ENCODE data around the gene MT3.
"Not testable (repeated sequence)": the region's sequence is repeated elsewhere in the genome, so short reads cannot be mapped to it uniquely, and the experiment has no call there.

Gene MT3

GRCh38 chr16:56580391-56581048, 8.8 kb upstream of the MT3 start:
- no peak for DNase-seq

GRCh38 chr16:56582911-56583310, 6.4 kb upstream of the MT3 start:
- not testable (repeated sequence) for DNase-seq

- DNase-seq = no peak
Observed at GRCh38 chr16:56583351-56584168, 5.8 kb upstream of the MT3 start.

GRCh38 chr16:56584276-56584675, 5.1 kb upstream of the MT3 start:
- DNase-seq = no peak

GRCh38 chr16:56588781-56589140, 567 bp upstream of the MT3 start:
- DNase-seq = no peak

DNA sequence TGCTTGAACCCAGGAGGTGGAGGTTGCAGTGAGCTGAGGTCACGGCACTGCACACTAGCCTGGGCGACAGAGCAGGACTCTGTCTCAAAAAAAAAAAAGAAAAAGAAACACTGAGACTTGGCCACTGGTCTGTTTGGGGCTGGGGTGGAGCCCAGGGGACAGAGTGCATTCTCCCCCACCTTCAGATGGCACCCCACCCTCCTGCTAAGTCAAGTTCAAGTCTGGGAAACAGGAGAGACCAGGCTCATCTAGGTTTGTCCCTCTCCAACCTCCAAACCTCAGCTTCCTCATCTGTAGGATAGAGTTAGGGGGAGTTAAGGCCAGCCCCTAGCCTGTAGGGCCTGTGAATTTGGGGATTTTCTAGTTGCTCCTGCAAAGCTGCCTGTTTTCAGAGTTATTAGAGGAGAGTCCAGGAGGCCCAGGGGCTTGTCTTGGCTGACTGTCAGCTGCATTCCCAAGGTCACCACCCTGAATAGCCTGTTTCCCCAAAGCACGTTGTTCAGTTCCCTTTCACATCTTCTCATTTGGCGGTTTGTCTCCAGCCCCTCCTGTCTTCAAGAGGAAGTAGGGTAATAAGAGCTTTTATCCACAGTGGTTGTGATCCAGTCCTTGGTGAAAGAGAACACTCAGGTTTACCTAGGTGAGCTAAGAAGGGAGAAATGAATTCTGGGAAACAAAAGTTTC, 2.2 kb downstream of the MT3 start:
- DNase-seq = no peak

GRCh38 chr16:56593573-56594291, 4.4 kb downstream of the MT3 start:
- no peak for DNase-seq

GRCh38 chr16:56594292-56594619, 4.9 kb downstream of the MT3 start:
- no peak for DNase-seq

DNA sequence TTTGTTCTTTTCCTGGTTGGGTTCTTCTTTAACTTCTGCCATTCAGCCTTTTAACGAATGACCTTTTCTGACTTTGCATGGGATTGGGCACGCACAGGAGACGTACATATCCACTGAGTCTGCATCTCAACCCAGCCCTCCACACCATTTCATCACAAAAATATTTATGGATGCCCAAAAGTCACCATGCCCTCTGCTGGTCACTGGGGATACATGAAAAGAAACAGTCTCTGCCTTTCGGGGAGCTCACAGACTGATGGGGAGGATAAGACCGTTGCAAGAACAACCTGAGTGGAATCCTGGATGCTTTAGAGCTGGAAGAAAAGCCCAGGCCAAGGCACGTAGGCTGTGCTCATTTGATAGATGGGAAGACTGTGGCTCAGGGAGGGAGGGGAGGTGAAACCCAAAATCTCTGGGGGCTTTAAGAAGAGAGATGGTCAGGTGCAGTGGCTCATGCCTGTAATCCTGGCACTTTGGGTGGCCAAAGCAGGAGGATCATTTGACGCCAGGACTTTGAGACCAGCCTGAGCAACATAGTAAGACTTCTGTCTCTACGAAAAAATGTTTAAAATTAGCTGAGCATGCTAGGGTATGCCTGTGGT, 11.2 kb downstream of the MT3 start:
- DNase-seq = no peak

DNA sequence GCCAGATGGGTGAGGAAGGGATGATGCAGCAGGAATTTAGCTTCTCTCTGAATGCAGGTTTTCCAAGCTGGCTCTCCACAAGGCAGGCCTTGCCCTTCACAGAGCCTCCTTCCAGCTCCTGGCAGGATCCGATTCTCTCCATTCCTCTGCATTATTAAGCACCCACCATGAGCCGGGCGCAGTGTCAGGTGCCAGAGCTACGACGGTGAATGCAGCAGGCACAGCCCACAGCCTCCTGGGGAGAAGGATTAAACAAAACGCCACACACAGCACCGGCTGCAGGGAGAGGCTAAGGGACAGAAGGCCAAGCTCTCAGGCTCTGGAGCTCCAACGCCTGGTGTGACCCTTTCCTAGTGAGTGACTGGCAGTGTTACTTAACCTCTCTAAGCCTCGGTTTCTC, 12.0 kb downstream of the MT3 start:
- no peak for DNase-seq

DNA sequence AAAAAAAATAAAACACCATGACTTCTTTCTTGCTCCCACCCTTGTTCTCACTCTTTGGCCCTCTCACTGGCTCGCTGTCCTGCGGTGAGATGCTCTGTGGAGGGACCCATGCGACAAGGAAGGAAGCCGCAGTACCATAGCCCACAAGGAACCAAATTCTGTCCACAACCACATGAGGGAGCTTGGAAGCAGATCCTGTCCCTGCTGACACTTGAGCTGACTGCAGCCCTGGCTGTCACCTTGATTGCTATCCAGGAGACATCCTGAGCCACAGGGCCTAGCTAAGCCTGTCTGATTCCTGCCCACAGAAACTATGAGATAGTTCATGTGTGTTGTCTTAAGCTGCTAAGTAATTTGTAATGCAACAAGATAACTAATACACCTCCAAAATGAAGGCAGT, 14.3 kb downstream of the MT3 start:
- DNase-seq = no peak

DNA sequence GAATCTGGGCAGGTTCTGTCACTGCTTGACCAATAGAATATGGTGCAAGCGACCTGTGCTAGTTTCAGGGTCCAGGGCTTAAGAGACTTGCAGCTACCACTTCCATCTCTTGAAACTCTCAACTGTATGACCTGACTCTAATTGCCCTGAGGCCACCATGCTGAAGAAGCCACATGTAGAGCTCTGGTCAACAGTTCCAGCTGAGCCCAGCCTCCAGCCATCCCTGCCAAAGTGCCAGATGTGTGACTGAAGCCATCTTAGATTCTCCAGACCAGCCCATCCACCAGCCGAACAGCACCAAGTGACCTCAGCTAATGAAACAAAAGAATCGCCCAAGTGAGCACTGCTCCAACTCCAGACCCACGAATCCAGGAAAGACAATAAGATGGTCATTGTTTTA, 15.6 kb downstream of the MT3 start:
- DNase-seq = no peak

DNA sequence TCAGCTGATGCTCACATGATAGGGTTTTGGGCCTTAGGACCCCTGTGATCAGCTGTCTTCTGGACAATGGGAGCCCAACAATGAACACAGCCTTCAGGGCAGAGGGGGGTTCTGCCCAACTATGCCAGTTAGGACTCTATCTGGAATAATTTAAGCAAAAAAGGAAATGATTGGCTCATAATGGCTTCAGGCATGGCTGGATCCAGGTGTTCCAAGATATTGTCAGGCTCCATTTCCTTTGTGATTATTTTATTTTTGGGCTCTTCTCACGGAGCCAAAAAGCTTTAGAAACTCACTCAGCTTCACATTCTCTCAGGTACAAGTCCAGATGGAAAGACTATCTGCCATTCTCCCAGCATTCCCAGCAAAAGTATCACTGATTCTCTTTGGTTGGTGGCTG, 16.1 kb downstream of the MT3 start:
- DNase-seq = no peak

- no peak for DNase-seq
Observed at GRCh38 chr16:56606071-56606475, 16.7 kb downstream of the MT3 start.

GRCh38 chr16:56606476-56607108, 17.3 kb downstream of the MT3 start:
- DNase-seq = no peak

DNA sequence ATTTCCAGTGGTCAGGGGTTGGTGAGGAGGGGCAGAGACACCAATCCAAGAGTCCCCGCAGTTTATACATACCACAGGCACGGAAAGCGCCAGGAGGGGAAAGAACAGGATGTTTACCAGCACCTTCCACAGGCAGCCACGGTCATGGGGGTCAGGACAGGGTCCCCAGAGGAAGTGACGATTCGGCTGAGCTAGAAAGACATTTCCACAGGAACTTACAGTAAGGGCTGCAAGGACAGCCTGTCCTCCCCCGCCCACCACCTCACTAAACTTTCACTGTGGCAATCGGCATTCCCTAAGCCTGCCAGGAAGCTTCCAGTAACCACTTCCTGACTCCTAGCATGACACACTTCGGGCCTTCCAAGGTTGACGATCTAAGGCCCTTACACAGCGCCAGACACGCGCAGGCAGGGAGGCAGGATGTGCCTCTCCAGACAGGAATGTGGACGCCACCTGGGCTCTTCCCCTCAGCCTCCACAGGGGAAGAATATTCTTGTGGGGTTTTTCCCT, 17.8 kb downstream of the MT3 start:
- DNase-seq = no peak

DNA sequence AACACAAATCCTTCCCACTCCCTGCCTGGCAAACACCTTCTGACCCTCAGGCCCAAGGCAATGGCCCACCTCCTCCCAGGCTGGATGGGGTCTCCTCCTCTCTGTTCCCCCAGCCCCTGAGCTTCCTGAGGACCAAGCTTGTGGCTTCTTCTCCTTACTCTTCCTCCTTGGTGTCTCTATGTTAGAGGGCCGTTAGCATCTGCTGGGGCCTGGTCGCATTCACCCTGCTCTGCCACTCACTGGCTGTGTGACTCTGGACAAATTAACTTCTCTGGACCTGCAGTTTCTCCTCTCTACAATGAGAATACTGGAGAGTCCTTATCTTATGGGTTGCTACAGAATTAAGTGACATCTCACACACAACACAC, 18.3 kb downstream of the MT3 start:
- no peak for DNase-seq

GRCh38 chr16:56608043-56608875, 18.9 kb downstream of the MT3 start, which contains the start of gene MT2A:
MT2A (plus strand) TSS chr16:56608584; CDS start chr16:56608656, 72 bp downstream.
- DNase-seq = peak; percentile 86

DNA sequence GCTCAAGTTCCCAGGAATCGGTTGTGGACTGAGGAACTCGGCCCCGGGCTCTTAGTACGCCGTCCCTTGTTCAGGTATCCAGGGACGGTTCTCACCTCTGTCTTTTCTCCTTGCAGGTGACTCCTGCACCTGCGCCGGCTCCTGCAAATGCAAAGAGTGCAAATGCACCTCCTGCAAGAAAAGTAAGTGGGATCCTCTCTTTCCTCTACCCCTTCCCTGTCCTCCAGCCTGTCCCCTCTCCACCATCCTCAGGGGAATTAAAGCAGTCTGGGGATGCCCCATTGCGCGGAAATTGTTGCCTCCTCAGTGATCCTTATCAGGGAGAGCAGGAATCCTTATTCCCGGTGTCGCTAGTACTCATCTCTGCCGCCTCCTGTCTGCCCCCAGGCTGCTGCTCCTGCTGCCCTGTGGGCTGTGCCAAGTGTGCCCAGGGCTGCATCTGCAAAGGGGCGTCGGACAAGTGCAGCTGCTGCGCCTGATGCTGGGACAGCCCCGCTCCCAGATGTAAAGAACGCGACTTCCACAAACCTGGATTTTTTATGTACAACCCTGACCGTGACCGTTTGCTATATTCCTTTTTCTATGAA, 19.6 kb downstream of the MT3 start:
- no peak for DNase-seq

GRCh38 chr16:56609463-56609921, 20.2 kb downstream of the MT3 start:
- DNase-seq = peak; percentile 64

All from activated CD4-positive, alpha-beta T cell treated with anti-CD3 and anti-CD28 coated beads, Interleukin-2, amount 50 U/mL, for 1 hour (primary cell).